GM23338 (cell line): ENCODE measurements around the gene TNFSF10. TPM values are rescaled to one million over a fixed set of nuclear protein-coding genes. Genes with fewer than 3 reads are reported as not detected.

Experiments
- EZH2 ChIP-seq: fragments of 200-600 bp; sonication (generic); IDR thresholded peaks from one replicate; pipeline ENCODE4 v1.8.0; 2017; ENCODE audit warnings: antibody characterized with exemption, mild to moderate bottlenecking, low read depth; ENCODE audit not compliant: unreplicated experiment
- EZH2phosphoT487 ChIP-seq: fragments of 200-600 bp; sonication (generic); IDR thresholded peaks from one replicate; pipeline ENCODE4 v1.8.1; 2018; ENCODE audit warnings: antibody characterized with exemption; ENCODE audit not compliant: unreplicated experiment
- JUNB ChIP-seq: IDR thresholded peaks from one replicate; pipeline ENCODE4 v1.6.1; 2016; ENCODE audit warnings: antibody characterized with exemption; ENCODE audit not compliant: unreplicated experiment
- POLR2AphosphoS5 ChIP-seq: IDR thresholded peaks from 2 replicates; pipeline ENCODE4 v1.6.1; 2016; ENCODE audit warnings: antibody characterized with exemption, low read depth
- REST ChIP-seq: IDR thresholded peaks from one replicate; pipeline ENCODE4 v1.6.1; 2018; ENCODE audit warnings: antibody characterized with exemption; ENCODE audit not compliant: unreplicated experiment
- ZNF114 ChIP-seq: fragments of 250-450 bp; sonication (Bioruptor Pico); IDR thresholded peaks from 2 replicates; pipeline ENCODE4 v1.5.0; 2020; ENCODE audit warnings: mild to moderate bottlenecking, moderate library complexity
- ZNF331 ChIP-seq: fragments of 250-450 bp; sonication (Bioruptor Pico); IDR thresholded peaks from 2 replicates; pipeline ENCODE4 v1.5.0; 2020; ENCODE audit warnings: low read depth, mild to moderate bottlenecking, moderate library complexity
- ZNF462 ChIP-seq: fragments of 250-450 bp; sonication (Bioruptor Pico); IDR thresholded peaks from 2 replicates; pipeline ENCODE4 v1.5.0; 2020; ENCODE audit warnings: mild to moderate bottlenecking, moderate library complexity
- polyA plus RNA-seq: library from polyadenylated mRNA; unstranded; fragments of >200 nt; fragmentation: Nextera tagmentation; extraction: Ambion mirVana; gene quantifications from 2 replicates; pipeline ENCODE4 v1.2.1, GENCODE V29; 2016
- total RNA-seq: library from RNA; depleted of rRNA; stranded (reverse); fragments of >200 nt; shearing (Covaris generic); gene quantifications from 2 replicates; pipeline ENCODE4 v1.2.3, GENCODE V29; 2014

The TNFSF10 gene
- total and polyA plus RNA-seq, 2 experiments from 2014 or later, result 0.27 TPM; not detected in 1

DNA sequence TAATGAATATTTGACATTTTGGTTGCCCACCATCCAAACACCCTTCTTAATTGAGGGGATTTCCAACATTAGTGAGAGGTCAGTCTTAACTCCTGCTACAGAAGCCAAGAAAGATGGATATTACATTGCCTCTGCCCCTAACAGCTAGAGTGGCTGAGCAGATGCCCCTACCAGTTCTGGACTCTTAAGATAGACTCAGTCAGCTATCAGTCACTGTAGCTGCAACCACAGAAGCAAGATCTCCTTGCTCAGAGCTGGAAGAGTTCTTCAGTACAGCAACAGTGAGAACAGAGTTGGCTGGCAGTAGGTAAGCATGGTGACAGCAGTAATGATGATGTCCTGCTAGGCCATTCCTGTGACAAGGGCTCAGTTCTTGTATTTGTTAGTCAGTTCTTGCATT is 29.4 kb upstream of the TNFSF10 start (continued):
- TF ChIP-seq ZNF462 (CRISPR knock-in tag), result no peak
- no peak for TF ChIP-seq EZH2phosphoT487
- no peak for TF ChIP-seq ZNF331 (CRISPR knock-in tag)
- TF ChIP-seq POLR2AphosphoS5, result no peak
- no peak for TF ChIP-seq REST
- TF ChIP-seq JUNB, result no peak
- no peak for TF ChIP-seq ZNF114 (CRISPR knock-in tag)
- no peak for TF ChIP-seq EZH2
